OCI-LY7 (cell line): Measurements from ENCODE around the gene OST4. TPM values are rescaled to one million over a fixed set of nuclear protein-coding genes. Genes with fewer than 3 reads are reported as not detected.

Source experiments
- BruUV-seq: library from RNA; stranded (reverse); fragments of 400-500 nt; replicated peaks from 2 replicates; lab custom pipeline; 2021; lab: Mats Ljungman, UMichigan
- CTCF ChIA-PET: fragments of 300-600 bp; sonication (Branson Sonifier 250); formaldehyde crosslinking; loops from one replicate; lab custom pipeline; 2022; ENCODE audit warnings: antibody characterized with exemption; ENCODE audit not compliant: unreplicated experiment; lab: Charles Lee
- POLR2A ChIA-PET: fragments of 300-600 bp; sonication (Branson Sonifier 250); formaldehyde crosslinking; loops from one replicate; lab custom pipeline; 2022; ENCODE audit warnings: antibody characterized with exemption; lab: Charles Lee
- DNase-seq: peaks from one replicate; pipeline ENCODE4 v3.0.0-alpha.2; 2015; ENCODE audit warnings: low spot score
- H2AFZ ChIP-seq: fragments of 200-600 bp; sonication (generic), shearing (Covaris generic); 2 replicates; pipeline ENCODE4 v1.6.1; 2014; ENCODE audit warnings: mild to moderate bottlenecking, antibody characterized with exemption, low read length, moderate library complexity
- H3K27ac ChIP-seq: fragments of 200-600 bp; sonication (generic); 2 replicates; pipeline ENCODE4 v1.5.1; 2014; ENCODE audit warnings: mixed run types, low read depth, mild to moderate bottlenecking, moderate library complexity, low read length, inconsistent platforms; ENCODE audit not compliant: poor library complexity, severe bottlenecking
- H3K36me3 ChIP-seq: fragments of 200-600 bp; sonication (generic); 2 replicates; pipeline ENCODE4 v1.6.1; 2014; ENCODE audit warnings: mild to moderate bottlenecking, antibody characterized with exemption, low read length, moderate library complexity, mixed read lengths; ENCODE audit not compliant: insufficient read depth
- H3K4me1 ChIP-seq: fragments of 200-600 bp; sonication (generic); 2 replicates; pipeline ENCODE4 v1.5.1; 2014; ENCODE audit warnings: mild to moderate bottlenecking, low read length; ENCODE audit not compliant: insufficient read depth, poor library complexity, severe bottlenecking
- H3K4me2 ChIP-seq: fragments of 200-600 bp; sonication (generic); 2 replicates; pipeline ENCODE4 v1.6.1; 2014; ENCODE audit warnings: mild to moderate bottlenecking, low read length
- H3K4me3 ChIP-seq: fragments of 200-600 bp; sonication (generic); 2 replicates; pipeline ENCODE4 v1.5.1; 2014; ENCODE audit warnings: mild to moderate bottlenecking, low read depth, low read length; ENCODE audit not compliant: poor library complexity, severe bottlenecking
- H3K79me2 ChIP-seq: fragments of 200-600 bp; sonication (generic); 2 replicates; pipeline ENCODE4 v1.6.1; 2016; ENCODE audit warnings: low read depth, mild to moderate bottlenecking, low read length, moderate library complexity, mixed read lengths; ENCODE audit not compliant: insufficient read depth
- H3K9me2 ChIP-seq: fragments of 200-600 bp; sonication (generic); 2 replicates; pipeline ENCODE4 v1.6.1; 2016; ENCODE audit warnings: mild to moderate bottlenecking, low read length, mixed read lengths; ENCODE audit not compliant: insufficient read depth
- H3K9me3 ChIP-seq: fragments of 200-600 bp; sonication (generic); 2 replicates; pipeline ENCODE4 v1.6.1; 2014; ENCODE audit warnings: mild to moderate bottlenecking, mixed run types, low read length, mixed read lengths
- H4K20me1 ChIP-seq: fragments of 200-600 bp; sonication (generic); 2 replicates; pipeline ENCODE4 v1.6.1; 2014; ENCODE audit warnings: mild to moderate bottlenecking, antibody characterized with exemption, low read length, moderate library complexity, mixed read lengths; ENCODE audit not compliant: insufficient read depth
- CTCF ChIP-seq: fragments of 200-600 bp; sonication (generic); conservative IDR thresholded peaks from 2 replicates; pipeline ENCODE4 v1.5.1; 2014; ENCODE audit warnings: mild to moderate bottlenecking, antibody characterized with exemption, low read length, moderate library complexity, mixed read lengths
- EZH2phosphoT487 ChIP-seq: fragments of 200-600 bp; sonication (generic); IDR thresholded peaks from 2 replicates; pipeline ENCODE4 v1.6.1; 2018; ENCODE audit warnings: low read depth, borderline replicate concordance, mild to moderate bottlenecking, mixed run types, antibody characterized with exemption, low read length, moderate library complexity, mixed read lengths
- intact Hi-C: fragments of 100-400 bp; cut with micrococcal nuclease; formaldehyde crosslinking; loops from one replicate; pipeline ENCODE4 v1.10.0; 2022; ENCODE audit not compliant: unreplicated experiment
- total RNA-seq, 2 experiments: library from RNA; depleted of rRNA in 1 of 2; stranded (reverse); fragments of >200 nt in 1 of 2; shearing (Covaris generic) in 1 of 2; gene quantifications; 2 replicates each; pipeline ENCODE4 v1.2.3, GENCODE V29; 2014 to 2022

OST4 gene
- total RNA-seq, 2 experiments from 2014 or later = 214 to 267 TPM

- Histone ChIP-seq H3K9me2 (no peaks in the 10 kb centered on the region), H3K36me3 (no peaks in the 10 kb centered on the region), H3K9me3 (no peaks in the 10 kb centered on the region), H3K4me2 (no peak overlapping the region), H3K4me3 (no peak overlapping the region), H4K20me1 (no peaks in the 10 kb centered on the region), H3K27ac (no peak overlapping the region), H2AFZ (no peak overlapping the region), H3K79me2 (no peaks in the 10 kb centered on the region), H3K4me1 (no peaks in the 10 kb centered on the region)
- no peak for TF ChIP-seq EZH2phosphoT487
- TF ChIP-seq CTCF = no peak
- no peak for DNase-seq
- BruUV-seq = no TSS peak
- intact Hi-C loops = no loop called here
- ChIA-PET CTCF (no interaction called here), POLR2A (interaction anchor here (0.6 kb wide), 1 partner anchor 503 kb away, joined by 5 read pairs; no protein-coding TSS in a partner anchor)
These were observed 45.3 kb downstream of the OST4 start for GRCh38 chr2:27025861-27026851.

- intact Hi-C loops = no loop called here
- no TSS peak for BruUV-seq
- H3K9me2 ChIP-seq = no peaks in the 10 kb centered on the region
- no peak overlapping the region for H3K4me3 ChIP-seq
- no peaks in the 10 kb centered on the region for H4K20me1 ChIP-seq
- no peaks in the 10 kb centered on the region for H3K79me2 ChIP-seq
- DNase-seq = no peak
- H3K4me2 ChIP-seq = no peak overlapping the region
- no peaks in the 10 kb centered on the region for H3K4me1 ChIP-seq
- ChIA-PET POLR2A (no interaction called here), CTCF (no interaction called here)
- H3K36me3 ChIP-seq = no peaks in the 10 kb centered on the region
- no peak overlapping the region for H3K27ac ChIP-seq
- no peaks in the 10 kb centered on the region for H3K9me3 ChIP-seq
- H2AFZ ChIP-seq = no peak overlapping the region
- TF ChIP-seq EZH2phosphoT487 (no peak), CTCF (no peak)
These were observed 46.1 kb downstream of the OST4 start for GRCh38 chr2:27025281-27025800.
